ENCODE measurements around the gene TRIM58.

DNA sequence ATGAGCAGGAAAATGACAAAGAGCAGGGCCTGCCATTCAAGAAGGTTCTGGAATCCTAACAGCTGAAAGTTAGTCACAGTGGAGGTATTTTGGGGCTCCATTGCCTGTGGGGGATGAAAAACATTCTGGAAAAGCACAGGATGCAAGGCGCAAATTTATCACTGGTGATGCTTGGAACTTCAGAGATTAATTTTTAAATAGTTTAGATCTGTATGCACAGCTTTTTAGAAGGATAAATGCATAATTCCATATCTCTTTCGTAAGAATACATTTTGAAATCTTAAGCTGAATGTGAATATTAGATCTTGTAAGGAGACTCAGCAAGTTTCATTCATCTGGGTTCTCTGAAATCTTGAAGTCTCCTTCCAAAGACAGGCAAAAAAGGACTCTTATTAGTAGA, 15.2 kb upstream of the TRIM58 start, which contains the start of gene OR11L1:
- TF ChIP-seq CTCF (conservative IDR thresholded peaks at IDR 0.05 in 1 of 2, IDR thresholded peaks at IDR 0.05 in 1 of 2; ENCODE audit: low read depth in 1 of 2, low read length in 2 of 2) (no peak), EZH2 (IDR thresholded peaks at IDR 0.05; ENCODE audit: low read length, missing control alignments) (no peak)
